ENCODE measurements around the gene APLP2.

- TF ChIP-seq SMAD4 (CRISPR knock-in tag; IDR thresholded peaks at IDR 0.05) (no peak), HMGXB4 (CRISPR knock-in tag; IDR thresholded peaks at IDR 0.05) (no peak), CTCF (IDR thresholded peaks at IDR 0.05) (no peak), STAT6 (CRISPR knock-in tag; conservative IDR thresholded peaks at IDR 0.05; ENCODE audit: low read depth) (no peak), TP53 (CRISPR knock-in tag; IDR thresholded peaks at IDR 0.05) (no peak), MAX (CRISPR knock-in tag; IDR thresholded peaks at IDR 0.05) (no peak)
These were observed 81.5 kb downstream of the APLP2 start for GRCh38 chr11:130151196-130151595.

All from WTC11 (cell line).